Activated CD8-positive, alpha-beta T cell treated with anti-CD3 and anti-CD28 coated beads, Interleukin-2, amount 10 ng/mL, durations not matched to agents 7 days and 5 days (primary cell): ENCODE data around the gene KRT6B. TPM values are rescaled to one million over a fixed set of nuclear protein-coding genes. Genes with fewer than 3 reads are reported as not detected.
"Not testable (repeated sequence)": the region's sequence is repeated elsewhere in the genome, so short reads cannot be mapped to it uniquely, and the experiment has no call there.

Experiments used
- ATAC-seq: fragments of 150-1000 bp; cut with Tn5 transposase; one replicate; pipeline ENCODE4 v1.10.0; 2021; ENCODE audit warnings: moderate library complexity
- CTCF ChIA-PET: fragments of 350-600 bp; sonication (Branson Sonifier 250); formaldehyde crosslinking; loops from one replicate; lab custom pipeline; 2021; ENCODE audit warnings: antibody characterized with exemption; lab: Charles Lee
- POLR2A ChIA-PET: fragments of 350-600 bp; sonication (Branson Sonifier 250); formaldehyde crosslinking; loops from one replicate; lab custom pipeline; 2021; ENCODE audit warnings: antibody characterized with exemption; lab: Charles Lee
- DNase-seq: peaks from one replicate; pipeline ENCODE4 v3.0.0-alpha.2; 2020
- H3K27ac Mint-ChIP-seq: one replicate; pipeline ENCODE4 v1.8.0; 2021; ENCODE audit warnings: mild to moderate bottlenecking, mixed read lengths
- H3K27me3 Mint-ChIP-seq: one replicate; pipeline ENCODE4 v1.8.0; 2021; ENCODE audit warnings: low read depth, mixed read lengths
- H3K36me3 Mint-ChIP-seq: one replicate; pipeline ENCODE4 v1.8.0; 2021; ENCODE audit warnings: low read depth, mixed read lengths
- H3K4me1 Mint-ChIP-seq: one replicate; pipeline ENCODE4 v1.8.0; 2021; ENCODE audit warnings: low read depth, mixed read lengths
- H3K4me3 Mint-ChIP-seq: one replicate; pipeline ENCODE4 v1.8.0; 2021; ENCODE audit warnings: mild to moderate bottlenecking, mixed read lengths
- H3K9me3 Mint-ChIP-seq: one replicate; pipeline ENCODE4 v1.8.0; 2022; ENCODE audit warnings: mixed read lengths; ENCODE audit not compliant: insufficient read depth
- total RNA-seq, 2 experiments: library from RNA; stranded (reverse); gene quantifications; one replicate each; pipeline ENCODE4 v1.2.3, GENCODE V29; 2021

KRT6B gene
- total RNA-seq, 2 experiments from 2014 or later, result not detected

DNA sequence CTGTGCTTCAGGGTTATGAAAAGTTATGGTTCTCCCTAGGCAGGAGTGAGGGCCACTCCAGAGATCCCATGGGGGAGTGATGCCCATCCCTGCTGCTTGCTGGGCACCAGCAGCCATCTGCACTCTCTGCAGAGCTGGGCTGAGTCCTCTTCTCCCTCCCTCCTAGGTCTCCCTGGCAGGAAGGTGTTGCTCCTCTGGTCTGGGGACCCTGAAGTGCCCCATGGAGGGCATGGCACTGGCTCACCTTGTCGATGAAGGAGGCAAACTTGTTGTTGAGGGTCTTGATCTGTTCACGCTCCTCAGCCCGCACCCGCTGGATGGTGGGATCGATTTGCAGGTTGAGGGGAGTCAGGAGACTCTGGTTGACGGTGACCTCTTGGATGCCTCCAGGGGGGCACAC, 40.5 kb upstream of the KRT6B start:
- ATAC-seq, DNase-seq, CTCF ChIA-PET, H3K36me3 Mint-ChIP-seq, POLR2A ChIA-PET, H3K4me1 Mint-ChIP-seq, H3K9me3 Mint-ChIP-seq, H3K4me3 Mint-ChIP-seq, H3K27ac Mint-ChIP-seq: not testable (repeated sequence)
- peaks cover 12% of the 10 kb centered on the region for H3K27me3 Mint-ChIP-seq

DNA sequence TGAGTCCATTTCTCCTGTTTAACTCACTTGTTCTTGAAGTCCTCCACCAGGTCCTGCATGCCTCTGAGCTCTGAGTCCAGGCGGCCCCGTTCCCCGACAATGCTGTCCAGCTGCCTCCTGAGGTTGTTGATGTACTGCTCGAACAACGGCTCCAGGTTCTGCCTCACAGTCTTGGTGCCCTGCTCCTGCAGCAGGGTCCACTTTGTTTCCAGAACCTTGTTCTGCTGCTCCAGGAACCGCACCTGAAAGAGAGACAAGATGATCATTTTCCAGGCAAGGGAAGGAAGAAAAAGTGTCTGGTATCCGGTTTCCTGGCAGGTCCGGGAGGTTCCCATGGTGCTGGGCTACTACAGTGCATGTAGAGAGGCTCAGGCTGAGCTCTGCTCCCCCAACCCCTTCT, 39.5 kb upstream of the KRT6B start:
- peaks cover 17% of the 10 kb centered on the region for H3K27me3 Mint-ChIP-seq
- H3K27ac Mint-ChIP-seq, H3K4me1 Mint-ChIP-seq, ATAC-seq, CTCF ChIA-PET, H3K9me3 Mint-ChIP-seq, H3K4me3 Mint-ChIP-seq, DNase-seq, H3K36me3 Mint-ChIP-seq, POLR2A ChIA-PET: not testable (repeated sequence)

DNA sequence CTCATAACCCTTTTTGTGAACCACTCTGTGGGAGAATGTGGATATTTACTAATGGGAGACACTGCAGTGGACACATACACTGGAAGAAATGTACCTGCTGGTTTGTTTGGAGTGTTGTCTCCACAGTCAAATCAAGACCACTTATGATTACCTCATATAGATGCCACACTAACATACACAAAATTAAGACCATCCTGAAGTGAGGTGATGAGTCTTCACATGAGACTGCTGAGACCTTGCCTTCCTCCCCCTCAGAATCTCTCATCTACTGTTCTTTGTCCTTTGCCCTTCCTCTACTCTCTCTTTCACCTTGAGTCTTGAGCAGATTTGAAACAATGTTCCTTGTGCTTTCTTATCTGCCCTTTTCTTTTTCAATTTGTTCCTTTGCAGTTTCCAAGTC, 36.8 kb upstream of the KRT6B start:
- peaks cover 26% of the 10 kb centered on the region for H3K27me3 Mint-ChIP-seq

GRCh38 chr12:52487744-52488443, 35.9 kb upstream of the KRT6B start:
- H3K36me3 Mint-ChIP-seq, DNase-seq, POLR2A ChIA-PET, CTCF ChIA-PET, H3K9me3 Mint-ChIP-seq, H3K4me1 Mint-ChIP-seq, H3K27ac Mint-ChIP-seq, ATAC-seq, H3K4me3 Mint-ChIP-seq: not testable (repeated sequence)
- H3K27me3 Mint-ChIP-seq, result peaks cover 34% of the 10 kb centered on the region

More for the DNA sequence above, 36.8 kb upstream of the KRT6B start:
- no peak for ATAC-seq
- no peak for DNase-seq
- ChIA-PET POLR2A (no interaction called here), CTCF (no interaction called here)
- Mint-ChIP-seq H3K4me1 (no peaks in the 10 kb centered on the region), H3K36me3 (no peaks in the 10 kb centered on the region), H3K4me3 (no peak overlapping the region), H3K27ac (no peak overlapping the region), H3K9me3 (peaks cover 5% of the 10 kb centered on the region)

- Mint-ChIP-seq H3K9me3 (peaks cover 5% of the 10 kb centered on the region), H3K27ac (no peak overlapping the region), H3K4me1 (no peaks in the 10 kb centered on the region), H3K36me3 (no peaks in the 10 kb centered on the region), H3K4me3 (no peak overlapping the region), H3K27me3 (peaks cover 37% of the 10 kb centered on the region)
- DNase-seq (no peak), ATAC-seq (no peak)
- CTCF ChIA-PET, result no interaction called here
- POLR2A ChIA-PET, result no interaction called here
Measured at GRCh38 chr12:52487211-52487610, 35.3 kb upstream of the KRT6B start.

DNA sequence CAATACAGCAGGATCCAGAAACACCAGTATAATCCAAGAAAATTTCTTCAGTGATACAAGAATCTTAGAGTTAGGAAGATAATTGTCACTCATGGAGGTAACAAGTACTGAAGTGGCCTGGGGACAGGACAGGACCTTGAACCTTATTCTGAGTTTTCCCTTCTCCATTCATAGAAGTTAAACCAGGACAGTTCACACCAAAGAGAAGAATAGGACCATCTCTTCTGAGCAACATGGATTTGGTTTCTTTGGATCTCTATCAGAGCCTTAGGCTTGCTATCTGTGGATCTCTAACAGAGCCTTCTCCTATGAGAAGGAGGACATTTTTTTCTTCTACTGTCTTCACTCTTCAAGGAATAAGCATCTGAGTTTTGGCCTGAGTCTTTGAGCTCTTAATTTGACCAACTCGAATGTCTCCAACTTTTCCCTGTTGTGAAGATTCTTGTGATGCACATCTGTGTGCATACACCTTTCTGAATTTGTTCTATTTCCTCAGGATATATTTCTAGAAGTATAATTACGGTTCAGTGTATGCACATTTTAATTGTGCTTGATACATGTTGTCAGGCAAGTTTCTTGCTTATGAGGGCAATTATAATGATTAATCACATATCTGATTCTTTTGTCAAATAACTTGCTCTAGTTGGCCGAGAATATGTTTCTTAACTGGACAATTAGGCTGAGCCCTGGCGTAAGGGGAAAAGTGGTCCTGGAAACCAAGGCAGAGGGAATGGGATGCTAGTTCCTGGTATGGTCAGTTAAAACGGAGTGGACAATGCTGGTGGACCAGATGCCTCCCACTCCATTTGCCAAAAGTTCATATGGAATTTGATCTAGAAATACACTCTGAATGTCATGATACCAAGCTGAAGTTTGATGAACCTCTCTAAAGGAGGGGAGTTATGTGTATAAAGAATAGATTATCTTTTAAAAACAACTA, 34.5 kb upstream of the KRT6B start:
- peaks cover 41% of the 10 kb centered on the region for H3K27me3 Mint-ChIP-seq
- ChIA-PET CTCF (no interaction called here), POLR2A (no interaction called here)

GRCh38 chr12:52480073-52480472, 28.1 kb upstream of the KRT6B start:
- no peak overlapping the region for H3K4me3 Mint-ChIP-seq
- ATAC-seq (no peak), DNase-seq (no peak)
- H3K27me3 Mint-ChIP-seq, result peaks cover 50% of the 10 kb centered on the region
- H3K27ac Mint-ChIP-seq, result no peak overlapping the region
- H3K36me3 Mint-ChIP-seq, result no peaks in the 10 kb centered on the region
- H3K4me1 Mint-ChIP-seq, result no peaks in the 10 kb centered on the region
- ChIA-PET POLR2A (no interaction called here), CTCF (no interaction called here)
- H3K9me3 Mint-ChIP-seq, result peaks cover 1% of the 10 kb centered on the region

More for the DNA sequence above, 34.5 kb upstream of the KRT6B start:
- Mint-ChIP-seq H3K9me3 (peaks cover 5% of the 10 kb centered on the region), H3K4me1 (no peaks in the 10 kb centered on the region), H3K36me3 (no peaks in the 10 kb centered on the region), H3K4me3 (no peak overlapping the region), H3K27ac (no peak overlapping the region)
- ATAC-seq, result no peak
- DNase-seq, result no peak

- peaks cover 33% of the 10 kb centered on the region for H3K27me3 Mint-ChIP-seq
- H3K4me1 Mint-ChIP-seq, result no peaks in the 10 kb centered on the region
- ATAC-seq (no peak), DNase-seq (no peak)
- H3K4me3 Mint-ChIP-seq, result no peak overlapping the region
- POLR2A ChIA-PET, result no interaction called here
- no peaks in the 10 kb centered on the region for H3K36me3 Mint-ChIP-seq
- H3K9me3 Mint-ChIP-seq, result no peaks in the 10 kb centered on the region
- CTCF ChIA-PET, result interaction anchor here (1.2 kb wide), 1 partner anchor 402 kb away, joined by 3 read pairs; no protein-coding TSS in a partner anchor
- H3K27ac Mint-ChIP-seq, result no peak overlapping the region
Measured at GRCh38 chr12:52477651-52478050, 25.7 kb upstream of the KRT6B start.

DNA sequence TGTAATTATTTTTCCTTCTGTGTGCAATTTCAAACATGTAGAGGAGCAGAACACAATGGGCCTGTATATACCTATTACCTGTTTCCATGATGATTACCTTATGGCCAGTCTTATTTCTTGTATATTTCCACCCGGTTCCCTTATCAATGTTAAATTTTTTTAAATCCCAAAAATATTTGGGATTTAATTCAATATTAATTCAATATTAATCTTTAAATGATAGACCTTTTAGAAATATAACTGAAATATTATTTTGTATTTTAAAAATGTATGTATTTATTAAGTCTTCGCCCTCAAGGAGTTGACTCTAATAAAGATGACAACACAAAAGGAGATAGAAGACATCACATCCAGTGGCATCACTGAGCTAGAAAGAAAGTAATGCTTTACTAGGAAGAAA, 22.3 kb upstream of the KRT6B start:
- no peak for ATAC-seq
- no peak overlapping the region for H3K27ac Mint-ChIP-seq
- POLR2A ChIA-PET, result no interaction called here

GRCh38 chr12:52473768-52474167, 21.8 kb upstream of the KRT6B start, which contains the start of gene KRT6C:
Gene KRT6C (minus strand): TSS chr12:52473805. CDS start chr12:52473737, 68 bp downstream.
- no peak within 1 kb of the TSS for H3K27ac Mint-ChIP-seq
- peaks cover 22% of the 10 kb centered on the region for H3K27me3 Mint-ChIP-seq
- CTCF ChIA-PET, result no interaction called here
- no peak for ATAC-seq
- no peaks in the 10 kb centered on the region for H3K36me3 Mint-ChIP-seq
- no peak within 1 kb of the TSS for H3K4me3 Mint-ChIP-seq
- DNase-seq, result no peak
- POLR2A ChIA-PET, result no interaction called here
- no peaks in the 10 kb centered on the region for H3K9me3 Mint-ChIP-seq
- H3K4me1 Mint-ChIP-seq, result no peaks in the 10 kb centered on the region

More for the DNA sequence above, 22.3 kb upstream of the KRT6B start:
- CTCF ChIA-PET, result no interaction called here
- Mint-ChIP-seq H3K9me3 (no peaks in the 10 kb centered on the region), H3K4me1 (no peaks in the 10 kb centered on the region), H3K4me3 (no peak overlapping the region), H3K36me3 (no peaks in the 10 kb centered on the region), H3K27me3 (peaks cover 24% of the 10 kb centered on the region)
- DNase-seq, result no peak

- no peak overlapping the region for H3K27ac Mint-ChIP-seq
- no peaks in the 10 kb centered on the region for H3K36me3 Mint-ChIP-seq
- POLR2A ChIA-PET, result no interaction called here
- no peaks in the 10 kb centered on the region for H3K9me3 Mint-ChIP-seq
- ATAC-seq (no peak), DNase-seq (no peak)
- H3K4me1 Mint-ChIP-seq, result no peaks in the 10 kb centered on the region
- H3K4me3 Mint-ChIP-seq, result no peak overlapping the region
- peaks cover 15% of the 10 kb centered on the region for H3K27me3 Mint-ChIP-seq
- CTCF ChIA-PET, result no interaction called here
Measured at GRCh38 chr12:52469853-52470252, 17.9 kb upstream of the KRT6B start.

DNA sequence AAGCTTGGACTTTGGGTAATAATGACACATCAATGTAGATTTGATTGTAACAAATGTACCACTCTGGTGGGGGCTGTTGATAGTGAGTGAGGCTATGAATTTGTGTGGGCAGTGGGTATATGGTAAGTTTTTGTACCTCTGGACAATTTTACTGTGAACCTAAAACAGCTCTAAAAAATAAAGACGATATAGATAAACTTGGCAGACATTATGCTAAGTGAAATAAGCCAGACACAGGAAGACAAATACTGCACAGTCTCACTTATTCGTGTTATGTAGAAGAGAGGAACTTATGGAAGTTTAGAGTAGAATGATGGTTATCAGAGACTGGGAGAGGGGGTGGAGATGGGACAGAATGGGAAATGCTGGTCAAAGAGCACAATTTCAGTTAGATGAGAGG, 13.0 kb upstream of the KRT6B start:
- Mint-ChIP-seq H3K4me1 (no peaks in the 10 kb centered on the region), H3K27me3 (peaks cover 31% of the 10 kb centered on the region), H3K27ac (no peak overlapping the region), H3K4me3 (no peak overlapping the region), H3K36me3 (no peaks in the 10 kb centered on the region), H3K9me3 (no peaks in the 10 kb centered on the region)
- CTCF ChIA-PET, result no interaction called here
- POLR2A ChIA-PET, result no interaction called here
- ATAC-seq, result no peak
- DNase-seq, result no peak
